ENCODE results near the gene NOP53.
"Not testable (repeated sequence)": the region's sequence is repeated elsewhere in the genome, so short reads cannot be mapped to it uniquely, and the experiment has no call there.

GRCh38 chr19:47728295-47728694 is 17.1 kb upstream of the NOP53 start:
- not testable (repeated sequence) for TF ChIP-seq EZH2 (IDR thresholded peaks at IDR 0.05); POLR2AphosphoS5 (IDR thresholded peaks at IDR 0.05; ENCODE audit: borderline replicate concordance, low read depth, low read length)

Data from SK-N-MC (cell line).